Epithelial cell of esophagus (primary cell): ENCODE measurements around the gene NDUFB11.
"Not testable (repeated sequence)": the region's sequence is repeated elsewhere in the genome, so short reads cannot be mapped to it uniquely, and the experiment has no call there.

Source experiments
- DNase-seq: peaks from one replicate; pipeline ENCODE4 v3.0.0; 2010; ENCODE audit warnings: low read depth
- H3K4me3 ChIP-seq: 2 replicates; pipeline ENCODE4 v1.5.1; 2011; ENCODE audit warnings: mild to moderate bottlenecking, low read length, control low read depth
- CTCF ChIP-seq: IDR thresholded peaks from 2 replicates; pipeline ENCODE4 v1.5.1; 2011; ENCODE audit warnings: low read depth, mild to moderate bottlenecking, low read length, control low read depth, inconsistent platforms; ENCODE audit not compliant: insufficient read depth; ENCODE audit errors: missing control alignments

Gene NDUFB11

GRCh38 chrX:47133493-47133892 is 11.0 kb downstream of the NDUFB11 start:
- H3K4me3 ChIP-seq, result no peak overlapping the region
- TF ChIP-seq CTCF, result no peak
- DNase-seq, result no peak

- no peak for DNase-seq
- H3K4me3 ChIP-seq, result peak overlapping the region; percentile 70
- TF ChIP-seq CTCF, result no peak
Observed at GRCh38 chrX:47129899-47130358, 14.6 kb downstream of the NDUFB11 start.

GRCh38 chrX:47129157-47129898 is 15.2 kb downstream of the NDUFB11 start:
- no peak for TF ChIP-seq CTCF
- DNase-seq, result peak; percentile 94
- H3K4me3 ChIP-seq, result peak overlapping the region; percentile 70

GRCh38 chrX:47124466-47124865 is 20.0 kb downstream of the NDUFB11 start:
- not testable (repeated sequence) for H3K4me3 ChIP-seq, DNase-seq

DNA sequence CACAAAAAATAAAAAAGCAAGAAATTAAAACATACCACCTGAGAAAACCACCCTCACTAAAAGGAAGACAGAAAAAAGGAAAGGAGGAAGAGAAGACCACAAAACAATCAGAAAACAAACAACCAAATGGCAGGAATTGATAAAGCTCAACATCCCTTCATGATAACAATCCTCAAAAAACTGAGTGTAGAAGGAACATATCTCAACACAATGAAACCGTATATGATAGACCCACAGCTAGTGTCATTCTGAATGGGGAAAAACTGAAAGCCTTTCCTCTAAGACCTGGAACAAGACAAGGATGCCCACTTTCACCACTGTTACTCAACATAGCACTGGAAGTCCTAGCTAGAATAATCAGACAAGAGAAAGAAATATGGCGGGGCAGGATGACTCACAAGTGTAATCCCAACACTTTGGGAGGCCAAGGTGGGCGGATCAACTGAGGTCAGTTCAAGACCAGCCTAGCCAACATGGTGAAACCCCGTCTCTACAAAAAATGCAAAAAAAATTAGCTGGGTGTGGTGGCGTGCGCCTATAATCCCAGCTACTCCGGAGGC is 27.9 kb downstream of the NDUFB11 start:
- DNase-seq, H3K4me3 ChIP-seq: not testable (repeated sequence)

DNA sequence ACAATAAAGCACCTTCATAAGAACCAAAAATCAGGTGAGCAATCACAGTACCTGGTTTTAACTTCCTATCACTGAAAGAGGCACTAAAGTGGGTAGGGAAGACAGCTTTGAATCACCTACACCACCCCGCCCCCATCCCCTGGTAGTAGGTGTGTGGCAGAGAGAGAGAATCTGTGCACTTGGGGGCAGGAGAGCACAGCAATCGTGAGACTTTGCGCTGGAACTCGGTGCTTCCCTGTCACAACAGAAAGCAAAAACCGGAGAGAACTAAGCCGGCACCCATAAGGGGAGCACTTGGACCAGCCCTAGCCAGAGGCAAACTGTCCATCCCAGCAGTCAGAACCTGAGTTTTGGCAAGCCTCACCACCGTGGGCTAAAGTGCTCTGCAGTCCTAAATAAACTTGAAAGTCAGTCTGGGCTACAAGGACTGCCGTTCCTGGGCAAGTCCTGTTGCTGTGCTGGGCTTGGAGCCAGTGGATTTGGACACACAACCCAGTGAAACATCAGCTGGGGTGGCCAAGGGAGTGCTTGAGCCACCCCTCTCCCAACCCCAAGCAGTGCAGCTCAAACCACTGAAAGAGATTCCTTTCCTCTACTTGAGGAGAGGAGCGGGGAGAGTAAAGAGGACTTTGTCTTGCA is 32.1 kb downstream of the NDUFB11 start:
- DNase-seq, result peak; percentile 8
- H3K4me3 ChIP-seq, result no peak overlapping the region
- TF ChIP-seq CTCF, result no peak

- not testable (repeated sequence) for H3K4me3 ChIP-seq, DNase-seq
Observed at GRCh38 chrX:47110936-47111615, 33.4 kb downstream of the NDUFB11 start.

- no peak for DNase-seq
- H3K4me3 ChIP-seq, result no peak overlapping the region
- no peak for TF ChIP-seq CTCF
Observed at GRCh38 chrX:47101206-47101605, 43.3 kb downstream of the NDUFB11 start.
